Measurements from ENCODE around the gene ABO. TPM values are rescaled to one million over a fixed set of nuclear protein-coding genes. Genes with fewer than 3 reads are reported as not detected.

Gene ABO
- 0.10 TPM in 1 of 2 replicates, not detected in the other for polyA plus RNA-seq

GRCh38 chr9:133275105-133276000 lies at the start of gene ABO:
Gene ABO, minus strand, starts transcription at chr9:133275201.

GRCh38 chr9:133208880-133209300 lies 66.1 kb downstream of the ABO start, which contains the start of gene OBP2B:
Gene OBP2B, minus strand, starts transcription at chr9:133209250. Its CDS starts 51 bp downstream, at chr9:133209199.

Other genes starting within 250 kb of the ABO start
- gene GTF3C5, start 244.2 kb downstream of the ABO start, polyA plus RNA-seq = 1.5 and 4.3 TPM in 2 replicates
- 0.09 and 0.10 TPM in 2 replicates for gene CEL, start 213.2 kb downstream of the ABO start, polyA plus RNA-seq
- gene RALGDS, start 154.0 kb downstream of the ABO start, polyA plus RNA-seq = 0.67 and 0.81 TPM in 2 replicates
- 1.1 and 2.3 TPM in 2 replicates for gene GBGT1, start 111.3 kb downstream of the ABO start, polyA plus RNA-seq
- gene OBP2B, start 66.0 kb downstream of the ABO start, polyA plus RNA-seq = not detected in 2 replicates
- gene SURF6, start 61.0 kb upstream of the ABO start, polyA plus RNA-seq = 4.8 and 8.1 TPM in 2 replicates
- 0.97 and 3.0 TPM in 2 replicates for gene MED22, start 72.9 kb upstream of the ABO start, polyA plus RNA-seq
- 318 and 345 TPM in 2 replicates for gene RPL7A, start 73.0 kb upstream of the ABO start, polyA plus RNA-seq
- 25.1 and 26.8 TPM in 2 replicates for gene SURF1, start 81.3 kb upstream of the ABO start, polyA plus RNA-seq
- gene SURF2, start 81.3 kb upstream of the ABO start, polyA plus RNA-seq = 4.0 and 15.7 TPM in 2 replicates
- 15.6 and 35.0 TPM in 2 replicates for gene SURF4, start 100.9 kb upstream of the ABO start, polyA plus RNA-seq
- 4.9 TPM in 1 of 2 replicates, not detected in the other for gene STKLD1, start 101.2 kb upstream of the ABO start, polyA plus RNA-seq
- gene REXO4, start 142.8 kb upstream of the ABO start, polyA plus RNA-seq = 4.1 TPM in 2 replicates
- 1.7 and 3.4 TPM in 2 replicates for gene ADAMTS13, start 147.2 kb upstream of the ABO start, polyA plus RNA-seq
- gene CACFD1, start 184.8 kb upstream of the ABO start, polyA plus RNA-seq = 1.3 and 11.2 TPM in 2 replicates
- gene SLC2A6, start 203.9 kb upstream of the ABO start, polyA plus RNA-seq = 11.9 TPM in 2 replicates
- not detected in 2 replicates for gene MYMK, start 249.8 kb upstream of the ABO start, polyA plus RNA-seq